GM12878 (cell line): ENCODE results near the gene MDFI. TPM values are rescaled to one million over a fixed set of nuclear protein-coding genes. Genes with fewer than 3 reads are reported as not detected.

Source experiments
- BACH1 ChIP-seq: fragments of 450-650 bp; IDR thresholded peaks from 2 replicates; pipeline ENCODE4 v1.6.1; 2017; ENCODE audit warnings: mild to moderate bottlenecking, borderline replicate concordance
- CHD4 ChIP-seq: fragments of 200-600 bp; sonication (generic); IDR thresholded peaks from 2 replicates; pipeline ENCODE4 v1.6.1; 2016; ENCODE audit warnings: mild to moderate bottlenecking
- EP300 ChIP-seq, 2 experiments: fragments of 150-350 bp in 1 of 2; IDR thresholded peaks; 2 replicates each; pipeline ENCODE4 v1.6.1; 2011 to 2012; ENCODE audit warnings: low read depth in 2 of 2, low read length in 2 of 2, borderline replicate concordance in 1 of 2, improper control_type of control experiment in 1 of 2, inconsistent platforms in 1 of 2; ENCODE audit not compliant: control insufficient read depth in 1 of 2
- FOS ChIP-seq: IDR thresholded peaks from 3 replicates; pipeline ENCODE4 v1.6.1; 2011; ENCODE audit warnings: borderline replicate concordance; ENCODE audit not compliant: insufficient read length; ENCODE audit errors: extremely low read depth
- FOXK2 ChIP-seq: fragments of 450-650 bp; IDR thresholded peaks from 2 replicates; pipeline ENCODE4 v1.6.1; 2017; ENCODE audit warnings: mild to moderate bottlenecking, moderate library complexity
- MTA3 ChIP-seq: IDR thresholded peaks from 2 replicates; pipeline ENCODE4 v1.6.1; 2012; ENCODE audit warnings: low read length, inconsistent platforms, borderline replicate concordance
- MYB ChIP-seq: fragments of 150-350 bp; IDR thresholded peaks from 2 replicates; pipeline ENCODE4 v1.6.1; 2014; ENCODE audit warnings: mild to moderate bottlenecking, low read depth, low read length, borderline replicate concordance
- NR2C1 ChIP-seq: fragments of 450-650 bp; IDR thresholded peaks from 2 replicates; pipeline ENCODE4 v1.6.1; 2017; ENCODE audit warnings: antibody characterized with exemption, mild to moderate bottlenecking, moderate library complexity
- PAX5 ChIP-seq: IDR thresholded peaks from 2 replicates; pipeline ENCODE4 v1.6.1; 2011; ENCODE audit warnings: low read depth, low read length, borderline replicate concordance
- PML ChIP-seq: IDR thresholded peaks from 2 replicates; pipeline ENCODE4 v1.6.1; 2012; ENCODE audit warnings: low read length, inconsistent platforms
- RFX5 ChIP-seq: IDR thresholded peaks from 2 replicates; pipeline ENCODE4 v1.6.1; 2011; ENCODE audit warnings: low read depth, low read length, improper control_type of control experiment
- SIX5 ChIP-seq: IDR thresholded peaks from 2 replicates; pipeline ENCODE4 v1.6.1; 2011; ENCODE audit warnings: mild to moderate bottlenecking, low read depth, low read length, moderate library complexity; ENCODE audit not compliant: severe bottlenecking
- SMAD1 ChIP-seq: fragments of 450-650 bp; IDR thresholded peaks from 2 replicates; pipeline ENCODE4 v1.6.1; 2018; ENCODE audit warnings: mild to moderate bottlenecking, low read depth; ENCODE audit not compliant: partially characterized antibody
- SMC3 ChIP-seq: IDR thresholded peaks from 2 replicates; pipeline ENCODE4 v1.6.1; 2011; ENCODE audit warnings: low read length, improper control_type of control experiment, borderline replicate concordance
- YBX1 ChIP-seq: fragments of 450-650 bp; IDR thresholded peaks from 2 replicates; pipeline ENCODE4 v1.6.1; 2016; ENCODE audit warnings: antibody characterized with exemption
- ZNF207 ChIP-seq: fragments of 450-650 bp; IDR thresholded peaks from 2 replicates; pipeline ENCODE4 v1.6.1; 2014; ENCODE audit warnings: antibody characterized with exemption, mild to moderate bottlenecking, borderline replicate concordance
- ZSCAN29 ChIP-seq: fragments of 450-650 bp; IDR thresholded peaks from 2 replicates; pipeline ENCODE4 v1.6.1; 2017; ENCODE audit warnings: mild to moderate bottlenecking, moderate library complexity
- ZZZ3 ChIP-seq: IDR thresholded peaks from 2 replicates; pipeline ENCODE4 v1.6.1; 2011; ENCODE audit warnings: low read depth; ENCODE audit not compliant: control insufficient read depth, insufficient read length
- polyA plus RNA-seq, 11 experiments: library from polyadenylated mRNA; depleted of rRNA in 4 of 11; unstranded in 6 of 11; stranded (reverse) in 5 of 11; fragments of >200 nt; fragmentation: Nextera tagmentation in 4 of 11; fragmentation: Illumina TruSeq in 1 of 11; extraction: Ambion mirVana in 4 of 11; extraction: Trizol in 1 of 11; gene quantifications; 1 replicate in 1 of 11; 2 replicates in 10 of 11; pipeline versions ENCODE4 v1.2.1 to v1.2.3, GENCODE V29; 2011 to 2016; ENCODE audit warnings: inconsistent platforms in 2 of 11, missing spikeins in 2 of 11, low read depth in 1 of 11
- total RNA-seq, 4 experiments: library from RNA; depleted of rRNA in 3 of 4; stranded (reverse); fragments of >200 nt in 3 of 4; fragmentation: Illumina TruSeq in 1 of 4; extraction: Trizol in 1 of 4; gene quantifications; 2 replicates each; pipeline versions ENCODE4 v1.2.1 to v1.2.3, GENCODE V29; 2013 to 2021
- TF ChIP-seq, protein P1 (sequence below): fragments of 450-650 bp; IDR thresholded peaks from 2 replicates; pipeline ENCODE4 v1.6.1; 2018; ENCODE audit warnings: mild to moderate bottlenecking, low read depth, moderate library complexity; ENCODE audit not compliant: partially characterized antibody
- TF ChIP-seq, protein P2 (sequence below): IDR thresholded peaks from 2 replicates; pipeline ENCODE4 v1.6.1; 2012; ENCODE audit warnings: low read depth, low read length, improper control_type of control experiment
- TF ChIP-seq, protein P3 (sequence below): fragments of 450-650 bp; IDR thresholded peaks from 2 replicates; pipeline ENCODE4 v1.6.1; 2014; ENCODE audit warnings: mild to moderate bottlenecking
- TF ChIP-seq, protein P4 (sequence below): fragments of 450-650 bp; IDR thresholded peaks from 2 replicates; pipeline ENCODE4 v1.6.1; 2016; ENCODE audit warnings: mild to moderate bottlenecking, moderate library complexity, borderline replicate concordance

MDFI gene
- total and polyA plus RNA-seq, 10 of the 15 experiments (the other 5 are each of a cell fraction or from before 2014, with no cell fraction given) = not detected

DNA sequence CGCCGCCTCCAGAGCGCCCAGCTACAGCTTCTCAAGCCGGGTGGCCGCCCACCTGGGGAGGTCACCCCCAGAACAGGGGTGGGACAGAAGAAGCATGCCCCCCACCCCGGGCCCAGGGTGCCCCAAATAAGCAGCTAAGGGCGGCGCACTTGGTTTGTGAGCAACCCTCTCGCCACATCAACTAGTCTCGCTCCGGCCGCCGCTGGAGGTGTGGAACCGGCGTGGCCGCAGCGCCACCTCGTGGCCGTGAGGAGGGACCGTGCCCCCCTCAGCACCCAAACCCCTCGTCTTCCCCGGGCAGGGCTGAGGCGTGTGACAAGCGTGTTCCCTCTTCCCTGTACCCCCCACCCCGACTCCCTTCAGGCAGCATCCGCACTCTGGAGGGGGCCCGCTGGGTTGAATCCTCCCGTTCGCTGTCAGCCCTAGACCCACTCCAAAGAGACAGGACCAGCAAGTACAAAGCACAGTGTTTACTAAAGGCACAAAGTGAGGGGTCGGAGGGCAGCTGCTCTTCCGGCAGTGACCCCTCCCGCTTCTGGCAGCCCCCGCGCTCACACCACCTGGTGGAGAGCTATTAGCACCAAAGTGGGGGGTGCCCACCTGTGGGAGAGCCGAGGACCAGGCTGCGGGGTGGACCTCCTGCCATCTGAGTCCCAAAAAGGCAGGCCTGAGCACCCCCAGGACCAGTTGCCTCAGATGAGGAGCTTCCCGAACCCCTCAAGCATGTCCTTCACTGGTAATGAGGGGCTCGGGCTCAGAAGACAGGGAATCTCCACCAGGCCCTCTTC lies 45.4 kb downstream of the MDFI start (continued):
- TF ChIP-seq, protein P1, sequence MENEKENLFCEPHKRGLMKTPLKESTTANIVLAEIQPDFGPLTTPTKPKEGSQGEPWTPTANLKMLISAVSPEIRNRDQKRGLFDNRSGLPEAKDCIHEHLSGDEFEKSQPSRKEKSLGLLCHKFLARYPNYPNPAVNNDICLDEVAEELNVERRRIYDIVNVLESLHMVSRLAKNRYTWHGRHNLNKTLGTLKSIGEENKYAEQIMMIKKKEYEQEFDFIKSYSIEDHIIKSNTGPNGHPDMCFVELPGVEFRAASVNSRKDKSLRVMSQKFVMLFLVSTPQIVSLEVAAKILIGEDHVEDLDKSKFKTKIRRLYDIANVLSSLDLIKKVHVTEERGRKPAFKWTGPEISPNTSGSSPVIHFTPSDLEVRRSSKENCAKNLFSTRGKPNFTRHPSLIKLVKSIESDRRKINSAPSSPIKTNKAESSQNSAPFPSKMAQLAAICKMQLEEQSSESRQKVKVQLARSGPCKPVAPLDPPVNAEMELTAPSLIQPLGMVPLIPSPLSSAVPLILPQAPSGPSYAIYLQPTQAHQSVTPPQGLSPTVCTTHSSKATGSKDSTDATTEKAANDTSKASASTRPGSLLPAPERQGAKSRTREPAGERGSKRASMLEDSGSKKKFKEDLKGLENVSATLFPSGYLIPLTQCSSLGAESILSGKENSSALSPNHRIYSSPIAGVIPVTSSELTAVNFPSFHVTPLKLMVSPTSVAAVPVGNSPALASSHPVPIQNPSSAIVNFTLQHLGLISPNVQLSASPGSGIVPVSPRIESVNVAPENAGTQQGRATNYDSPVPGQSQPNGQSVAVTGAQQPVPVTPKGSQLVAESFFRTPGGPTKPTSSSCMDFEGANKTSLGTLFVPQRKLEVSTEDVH = no peak
- TF ChIP-seq, protein P2, sequence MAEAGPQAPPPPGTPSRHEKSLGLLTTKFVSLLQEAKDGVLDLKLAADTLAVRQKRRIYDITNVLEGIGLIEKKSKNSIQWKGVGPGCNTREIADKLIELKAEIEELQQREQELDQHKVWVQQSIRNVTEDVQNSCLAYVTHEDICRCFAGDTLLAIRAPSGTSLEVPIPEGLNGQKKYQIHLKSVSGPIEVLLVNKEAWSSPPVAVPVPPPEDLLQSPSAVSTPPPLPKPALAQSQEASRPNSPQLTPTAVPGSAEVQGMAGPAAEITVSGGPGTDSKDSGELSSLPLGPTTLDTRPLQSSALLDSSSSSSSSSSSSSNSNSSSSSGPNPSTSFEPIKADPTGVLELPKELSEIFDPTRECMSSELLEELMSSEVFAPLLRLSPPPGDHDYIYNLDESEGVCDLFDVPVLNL = no peak
- no peak for TF ChIP-seq FOXK2
- TF ChIP-seq EP300 (IDR thresholded peaks at IDR 0.05; ENCODE audit: borderline replicate concordance in 1 of 2, control insufficient read depth in 1 of 2, low read depth in 2 of 2, low read length in 2 of 2) = no peak
- no peak for TF ChIP-seq SMAD1
- TF ChIP-seq ZZZ3 = no peak
- no peak for TF ChIP-seq CHD4
- TF ChIP-seq PAX5 = peak; percentile 33; the same call in 1 of the 2 replicates
- TF ChIP-seq NR2C1 = no peak
- TF ChIP-seq BACH1 = peak; percentile 44; the same call in 1 of the 2 replicates
- no peak for TF ChIP-seq MYB
- no peak for TF ChIP-seq ZNF207
- peak; percentile 73 for TF ChIP-seq SMC3
- TF ChIP-seq MTA3 = peak; percentile 6; the same call in 1 of the 2 replicates
- no peak for TF ChIP-seq YBX1
- TF ChIP-seq ZSCAN29 = no peak
- no peak for TF ChIP-seq RFX5
- TF ChIP-seq, protein P3, sequence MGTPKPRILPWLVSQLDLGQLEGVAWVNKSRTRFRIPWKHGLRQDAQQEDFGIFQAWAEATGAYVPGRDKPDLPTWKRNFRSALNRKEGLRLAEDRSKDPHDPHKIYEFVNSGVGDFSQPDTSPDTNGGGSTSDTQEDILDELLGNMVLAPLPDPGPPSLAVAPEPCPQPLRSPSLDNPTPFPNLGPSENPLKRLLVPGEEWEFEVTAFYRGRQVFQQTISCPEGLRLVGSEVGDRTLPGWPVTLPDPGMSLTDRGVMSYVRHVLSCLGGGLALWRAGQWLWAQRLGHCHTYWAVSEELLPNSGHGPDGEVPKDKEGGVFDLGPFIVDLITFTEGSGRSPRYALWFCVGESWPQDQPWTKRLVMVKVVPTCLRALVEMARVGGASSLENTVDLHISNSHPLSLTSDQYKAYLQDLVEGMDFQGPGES = no peak
- peak; percentile 35; the same call in 1 of the 2 replicates for TF ChIP-seq PML
- no peak for TF ChIP-seq SIX5
- TF ChIP-seq, protein P4, sequence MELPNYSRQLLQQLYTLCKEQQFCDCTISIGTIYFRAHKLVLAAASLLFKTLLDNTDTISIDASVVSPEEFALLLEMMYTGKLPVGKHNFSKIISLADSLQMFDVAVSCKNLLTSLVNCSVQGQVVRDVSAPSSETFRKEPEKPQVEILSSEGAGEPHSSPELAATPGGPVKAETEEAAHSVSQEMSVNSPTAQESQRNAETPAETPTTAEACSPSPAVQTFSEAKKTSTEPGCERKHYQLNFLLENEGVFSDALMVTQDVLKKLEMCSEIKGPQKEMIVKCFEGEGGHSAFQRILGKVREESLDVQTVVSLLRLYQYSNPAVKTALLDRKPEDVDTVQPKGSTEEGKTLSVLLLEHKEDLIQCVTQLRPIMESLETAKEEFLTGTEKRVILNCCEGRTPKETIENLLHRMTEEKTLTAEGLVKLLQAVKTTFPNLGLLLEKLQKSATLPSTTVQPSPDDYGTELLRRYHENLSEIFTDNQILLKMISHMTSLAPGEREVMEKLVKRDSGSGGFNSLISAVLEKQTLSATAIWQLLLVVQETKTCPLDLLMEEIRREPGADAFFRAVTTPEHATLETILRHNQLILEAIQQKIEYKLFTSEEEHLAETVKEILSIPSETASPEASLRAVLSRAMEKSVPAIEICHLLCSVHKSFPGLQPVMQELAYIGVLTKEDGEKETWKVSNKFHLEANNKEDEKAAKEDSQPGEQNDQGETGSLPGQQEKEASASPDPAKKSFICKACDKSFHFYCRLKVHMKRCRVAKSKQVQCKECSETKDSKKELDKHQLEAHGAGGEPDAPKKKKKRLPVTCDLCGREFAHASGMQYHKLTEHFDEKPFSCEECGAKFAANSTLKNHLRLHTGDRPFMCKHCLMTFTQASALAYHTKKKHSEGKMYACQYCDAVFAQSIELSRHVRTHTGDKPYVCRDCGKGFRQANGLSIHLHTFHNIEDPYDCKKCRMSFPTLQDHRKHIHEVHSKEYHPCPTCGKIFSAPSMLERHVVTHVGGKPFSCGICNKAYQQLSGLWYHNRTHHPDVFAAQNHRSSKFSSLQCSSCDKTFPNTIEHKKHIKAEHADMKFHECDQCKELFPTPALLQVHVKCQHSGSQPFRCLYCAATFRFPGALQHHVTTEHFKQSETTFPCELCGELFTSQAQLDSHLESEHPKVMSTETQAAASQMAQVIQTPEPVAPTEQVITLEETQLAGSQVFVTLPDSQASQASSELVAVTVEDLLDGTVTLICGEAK = no peak
- TF ChIP-seq FOS = no peak
